DOHH2 (cell line): ENCODE data around the gene ATP7A.

Experiments used
- H3F3A ChIP-seq: fragments of 200-600 bp; sonication (generic), shearing (Covaris generic); 2 replicates; pipeline ENCODE4 v1.6.0; 2016; ENCODE audit warnings: antibody characterized with exemption, mild to moderate bottlenecking; ENCODE audit not compliant: control insufficient read depth, insufficient read depth
- H3K27ac ChIP-seq: fragments of 200-600 bp; sonication (generic); 2 replicates; pipeline ENCODE4 v1.5.1; 2014; ENCODE audit warnings: low read depth, mild to moderate bottlenecking, low read length, moderate library complexity
- H3K27me3 ChIP-seq: fragments of 200-600 bp; sonication (generic); 2 replicates; pipeline ENCODE4 v1.6.1; 2014; ENCODE audit warnings: mild to moderate bottlenecking, low read length, mixed read lengths; ENCODE audit not compliant: control insufficient read depth
- H3K36me3 ChIP-seq: fragments of 200-600 bp; sonication (generic); 2 replicates; pipeline ENCODE4 v1.6.1; 2014; ENCODE audit warnings: mild to moderate bottlenecking, low read length, moderate library complexity, mixed read lengths; ENCODE audit not compliant: control insufficient read depth
- H3K4me1 ChIP-seq: fragments of 200-600 bp; sonication (generic); 2 replicates; pipeline ENCODE4 v1.6.1; 2014; ENCODE audit warnings: mild to moderate bottlenecking, low read length, mixed read lengths; ENCODE audit not compliant: control insufficient read depth
- H3K4me2 ChIP-seq: fragments of 200-600 bp; sonication (generic); 2 replicates; pipeline ENCODE4 v1.6.0; 2014; ENCODE audit warnings: mild to moderate bottlenecking, low read length, moderate library complexity
- H3K4me3 ChIP-seq: fragments of 200-600 bp; sonication (generic); 2 replicates; pipeline ENCODE4 v1.5.1; 2014; ENCODE audit warnings: mild to moderate bottlenecking, low read length, mixed read lengths
- H3K79me2 ChIP-seq: fragments of 200-600 bp; sonication (generic); 2 replicates; pipeline ENCODE4 v1.6.1; 2014; ENCODE audit warnings: mild to moderate bottlenecking, low read length, mixed read lengths; ENCODE audit not compliant: control insufficient read depth
- H3K9me2 ChIP-seq: fragments of 200-600 bp; sonication (generic); replicated peaks from 2 replicates; pipeline ENCODE4 v1.6.1; 2014; ENCODE audit warnings: mild to moderate bottlenecking, low read length, mixed read lengths; ENCODE audit not compliant: control insufficient read depth
- H3K9me3 ChIP-seq: fragments of 200-600 bp; sonication (generic); 2 replicates; pipeline ENCODE4 v1.6.1; 2014; ENCODE audit warnings: antibody characterized with exemption, low read length, mixed read lengths; ENCODE audit not compliant: control insufficient read depth, insufficient read depth
- H4K20me1 ChIP-seq: fragments of 200-600 bp; sonication (generic); 2 replicates; pipeline ENCODE4 v1.6.0; 2014; ENCODE audit warnings: low read depth, mild to moderate bottlenecking, antibody characterized with exemption, low read length, moderate library complexity; ENCODE audit not compliant: control insufficient read depth, insufficient read depth
- EZH2phosphoT487 ChIP-seq: fragments of 200-600 bp; sonication (generic); IDR thresholded peaks from 2 replicates; pipeline ENCODE4 v1.6.1; 2017; ENCODE audit warnings: borderline replicate concordance, mild to moderate bottlenecking, antibody characterized with exemption, low read length, moderate library complexity, mixed read lengths
- TF ChIP-seq, protein P1 (sequence below): fragments of 200-600 bp; sonication (generic); IDR thresholded peaks from one replicate; pipeline ENCODE4 v1.5.1; 2014; ENCODE audit warnings: antibody characterized with exemption, mild to moderate bottlenecking, low read depth, low read length; ENCODE audit not compliant: poor library complexity, severe bottlenecking

ATP7A gene

GRCh38 chrX:77962068-77962902 is 51.8 kb downstream of the ATP7A start:
- Histone ChIP-seq H3K27me3 (no peaks in the 10 kb centered on the region), H3K27ac (no peak overlapping the region), H3K9me3 (no peaks in the 10 kb centered on the region), H3K9me2 (no peaks in the 10 kb centered on the region), H3K79me2 (no peaks in the 10 kb centered on the region), H3K36me3 (no peaks in the 10 kb centered on the region), H3K4me3 (peak overlapping the region; percentile 55), H3F3A (no peaks in the 10 kb centered on the region), H4K20me1 (no peaks in the 10 kb centered on the region), H3K4me2 (peak overlapping the region; percentile 62), H3K4me1 (peaks cover 24% of the 10 kb centered on the region)
- TF ChIP-seq, protein P1, sequence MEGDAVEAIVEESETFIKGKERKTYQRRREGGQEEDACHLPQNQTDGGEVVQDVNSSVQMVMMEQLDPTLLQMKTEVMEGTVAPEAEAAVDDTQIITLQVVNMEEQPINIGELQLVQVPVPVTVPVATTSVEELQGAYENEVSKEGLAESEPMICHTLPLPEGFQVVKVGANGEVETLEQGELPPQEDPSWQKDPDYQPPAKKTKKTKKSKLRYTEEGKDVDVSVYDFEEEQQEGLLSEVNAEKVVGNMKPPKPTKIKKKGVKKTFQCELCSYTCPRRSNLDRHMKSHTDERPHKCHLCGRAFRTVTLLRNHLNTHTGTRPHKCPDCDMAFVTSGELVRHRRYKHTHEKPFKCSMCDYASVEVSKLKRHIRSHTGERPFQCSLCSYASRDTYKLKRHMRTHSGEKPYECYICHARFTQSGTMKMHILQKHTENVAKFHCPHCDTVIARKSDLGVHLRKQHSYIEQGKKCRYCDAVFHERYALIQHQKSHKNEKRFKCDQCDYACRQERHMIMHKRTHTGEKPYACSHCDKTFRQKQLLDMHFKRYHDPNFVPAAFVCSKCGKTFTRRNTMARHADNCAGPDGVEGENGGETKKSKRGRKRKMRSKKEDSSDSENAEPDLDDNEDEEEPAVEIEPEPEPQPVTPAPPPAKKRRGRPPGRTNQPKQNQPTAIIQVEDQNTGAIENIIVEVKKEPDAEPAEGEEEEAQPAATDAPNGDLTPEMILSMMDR = no peak
- TF ChIP-seq EZH2phosphoT487 = no peak

GRCh38 chrX:77966361-77966760 is 55.9 kb downstream of the ATP7A start:
- H3K4me3 ChIP-seq = no peak overlapping the region

GRCh38 chrX:77967631-77968030 is 57.1 kb downstream of the ATP7A start:
- no peaks in the 10 kb centered on the region for H3K9me2 ChIP-seq
- no peaks in the 10 kb centered on the region for H3K27me3 ChIP-seq
- H3K4me1 ChIP-seq = peaks cover 6% of the 10 kb centered on the region
- no peak overlapping the region for H3K4me3 ChIP-seq
- no peak overlapping the region for H3K4me2 ChIP-seq
- H3K36me3 ChIP-seq = no peaks in the 10 kb centered on the region
- H3K79me2 ChIP-seq = no peaks in the 10 kb centered on the region
- H4K20me1 ChIP-seq = no peaks in the 10 kb centered on the region
- no peak overlapping the region for H3K27ac ChIP-seq
- no peak for TF ChIP-seq EZH2phosphoT487
- TF ChIP-seq, protein P1 = no peak
- H3F3A ChIP-seq = no peaks in the 10 kb centered on the region
- no peaks in the 10 kb centered on the region for H3K9me3 ChIP-seq

More at GRCh38 chrX:77966361-77966760, 55.9 kb downstream of the ATP7A start:
- H3K9me2 ChIP-seq = no peaks in the 10 kb centered on the region
- no peaks in the 10 kb centered on the region for H3K36me3 ChIP-seq
- H3K9me3 ChIP-seq = no peaks in the 10 kb centered on the region
- no peak for TF ChIP-seq EZH2phosphoT487
- TF ChIP-seq, protein P1 = no peak
- no peak overlapping the region for H3K4me2 ChIP-seq
- no peaks in the 10 kb centered on the region for H3K79me2 ChIP-seq
- no peaks in the 10 kb centered on the region for H3K27me3 ChIP-seq
- H3K27ac ChIP-seq = no peak overlapping the region
- H4K20me1 ChIP-seq = no peaks in the 10 kb centered on the region
- no peaks in the 10 kb centered on the region for H3F3A ChIP-seq
- H3K4me1 ChIP-seq = peaks cover 17% of the 10 kb centered on the region
